ENCODE measurements around the gene ADM5.
"Not testable (repeated sequence)": the region's sequence is repeated elsewhere in the genome, so short reads cannot be mapped to it uniquely, and the experiment has no call there.

The ADM5 gene

DNA sequence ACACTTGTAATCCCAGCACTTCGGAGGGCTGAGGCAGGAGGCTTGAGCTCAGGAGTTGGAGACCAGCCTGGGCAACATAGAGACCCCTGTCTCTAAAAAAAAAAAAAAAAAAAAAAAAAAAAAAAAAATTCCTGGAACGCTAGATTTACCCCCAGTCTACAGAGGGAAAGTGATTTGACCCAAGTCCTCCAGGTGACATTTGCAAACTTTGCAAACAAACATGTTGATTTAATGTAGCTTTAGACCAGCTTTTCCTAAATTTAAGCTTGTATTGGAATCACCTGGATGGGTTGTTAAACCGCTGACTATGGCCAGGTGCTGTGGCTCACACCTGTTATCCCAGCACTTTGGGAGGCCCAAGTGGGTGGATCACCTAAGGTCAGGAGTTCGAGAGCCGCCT lies 10.0 kb downstream of the ADM5 start:
- DNase-seq, result no peak

DNA sequence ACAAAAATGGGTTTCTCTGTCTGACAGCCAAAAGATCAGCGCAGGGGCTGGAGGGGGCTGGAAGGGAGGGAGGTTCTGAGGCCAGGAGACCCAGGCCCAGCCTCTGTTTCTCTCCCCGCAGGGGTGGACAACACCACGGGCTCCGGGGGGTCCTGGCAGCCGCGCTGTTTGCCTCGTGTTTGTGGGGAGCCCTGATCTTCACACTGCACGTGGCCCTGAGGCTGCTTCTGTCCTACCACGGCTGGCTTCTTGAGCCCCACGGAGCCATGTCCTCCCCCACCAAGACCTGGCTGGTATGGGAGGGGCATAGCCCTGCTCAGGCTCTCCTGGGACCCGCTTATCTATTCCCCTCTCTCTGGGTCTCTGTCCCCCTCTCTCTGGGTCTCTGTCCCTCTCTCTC lies 11.2 kb downstream of the ADM5 start:
- DNase-seq, result no peak

DNA sequence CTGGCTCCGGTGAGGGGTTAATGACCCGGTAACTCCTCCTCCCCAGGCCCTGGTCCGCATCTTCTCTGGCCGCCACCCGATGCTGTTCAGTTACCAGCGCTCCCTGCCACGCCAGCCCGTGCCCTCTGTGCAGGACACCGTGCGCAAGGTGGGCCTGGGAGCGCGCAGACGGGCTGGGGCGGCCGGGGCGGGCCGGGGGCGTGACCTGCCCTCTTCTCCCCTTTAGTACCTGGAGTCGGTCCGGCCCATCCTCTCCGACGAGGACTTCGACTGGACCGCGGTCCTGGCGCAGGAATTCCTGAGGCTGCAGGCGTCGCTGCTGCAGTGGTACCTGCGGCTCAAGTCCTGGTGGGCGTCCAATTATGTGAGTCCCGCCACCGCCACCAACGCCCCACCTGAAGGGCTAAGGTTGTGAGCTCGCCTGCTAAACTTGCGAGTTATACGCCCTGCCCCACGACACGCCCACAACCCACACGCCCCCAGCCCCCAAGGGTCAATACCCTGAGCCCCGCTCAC lies 11.9 kb downstream of the ADM5 start:
- no peak for DNase-seq

DNA sequence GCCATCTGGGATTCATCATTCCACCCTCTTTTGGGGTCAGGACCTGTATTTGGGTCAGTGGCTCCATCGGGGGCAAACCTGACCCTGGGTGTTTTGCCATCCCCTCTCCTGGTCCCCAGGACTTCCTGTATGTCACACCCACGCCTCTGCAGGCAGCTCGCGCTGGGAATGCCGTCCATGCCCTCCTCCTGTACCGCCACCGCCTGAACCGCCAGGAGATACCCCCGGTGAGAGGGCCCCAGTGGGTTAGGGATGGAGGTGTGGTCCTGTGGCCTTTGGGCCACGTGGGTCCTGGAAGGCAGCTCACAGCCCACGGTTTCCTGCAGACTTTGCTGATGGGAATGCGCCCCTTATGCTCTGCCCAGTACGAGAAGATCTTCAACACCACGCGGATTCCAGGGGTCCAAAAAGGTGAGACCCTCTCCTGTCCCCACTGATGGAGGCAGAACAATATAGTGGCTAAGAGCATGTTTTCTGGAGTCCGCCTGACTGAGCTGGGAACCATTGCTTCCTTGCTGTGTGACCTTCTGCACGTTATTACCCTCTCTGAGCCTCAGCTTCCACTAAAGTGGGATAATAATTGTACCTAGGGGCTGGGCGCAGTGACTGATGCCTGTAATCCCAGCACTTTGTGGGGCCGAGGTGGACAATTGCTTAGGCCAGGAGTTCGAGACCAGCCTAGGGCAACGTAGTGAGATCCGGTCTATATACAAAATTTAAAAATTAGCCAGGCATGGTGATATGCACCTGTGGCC lies 15.7 kb downstream of the ADM5 start:
- DNase-seq, result no peak

DNA sequence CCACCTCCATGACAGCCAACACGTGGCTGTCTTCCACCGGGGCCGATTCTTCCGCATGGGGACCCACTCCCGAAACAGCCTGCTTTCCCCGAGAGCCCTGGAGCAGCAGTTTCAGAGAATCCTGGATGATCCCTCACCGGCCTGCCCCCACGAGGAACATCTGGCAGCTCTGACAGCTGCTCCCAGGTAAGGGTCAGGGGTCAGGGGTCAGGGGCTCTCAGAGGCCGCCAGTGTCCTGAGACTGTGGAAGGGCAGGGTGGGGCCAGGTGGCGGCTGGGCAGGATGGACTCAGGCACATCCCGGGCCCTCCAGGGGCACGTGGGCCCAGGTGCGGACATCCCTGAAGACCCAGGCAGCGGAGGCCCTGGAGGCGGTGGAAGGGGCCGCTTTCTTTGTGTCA lies 16.5 kb downstream of the ADM5 start:
- DNase-seq, result no peak

DNA sequence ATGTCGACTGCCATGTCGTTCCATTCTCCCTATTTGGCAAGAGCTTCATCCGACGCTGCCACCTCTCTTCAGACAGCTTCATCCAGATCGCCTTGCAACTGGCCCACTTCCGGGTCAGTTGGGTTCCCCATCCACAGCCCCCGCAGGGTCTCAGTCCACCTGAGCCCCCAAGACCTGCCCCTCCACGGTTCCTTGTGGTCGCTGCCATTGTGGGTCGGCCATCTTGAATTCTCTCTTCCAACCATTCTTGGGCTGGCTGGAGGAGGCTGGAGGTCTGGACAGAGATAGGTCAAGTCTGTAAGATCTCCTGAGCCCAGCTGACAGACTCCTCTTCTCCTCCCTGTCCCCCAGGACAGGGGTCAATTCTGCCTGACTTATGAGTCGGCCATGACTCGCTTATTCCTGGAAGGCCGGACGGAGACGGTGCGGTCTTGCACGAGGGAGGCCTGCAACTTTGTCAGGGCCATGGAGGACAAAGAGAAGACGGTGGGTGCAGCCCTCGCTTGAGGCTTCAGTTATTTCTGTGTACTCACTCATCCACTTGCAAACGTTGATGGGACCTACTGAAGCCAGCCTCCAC lies 21.1 kb downstream of the ADM5 start:
- DNase-seq, result no peak

DNA sequence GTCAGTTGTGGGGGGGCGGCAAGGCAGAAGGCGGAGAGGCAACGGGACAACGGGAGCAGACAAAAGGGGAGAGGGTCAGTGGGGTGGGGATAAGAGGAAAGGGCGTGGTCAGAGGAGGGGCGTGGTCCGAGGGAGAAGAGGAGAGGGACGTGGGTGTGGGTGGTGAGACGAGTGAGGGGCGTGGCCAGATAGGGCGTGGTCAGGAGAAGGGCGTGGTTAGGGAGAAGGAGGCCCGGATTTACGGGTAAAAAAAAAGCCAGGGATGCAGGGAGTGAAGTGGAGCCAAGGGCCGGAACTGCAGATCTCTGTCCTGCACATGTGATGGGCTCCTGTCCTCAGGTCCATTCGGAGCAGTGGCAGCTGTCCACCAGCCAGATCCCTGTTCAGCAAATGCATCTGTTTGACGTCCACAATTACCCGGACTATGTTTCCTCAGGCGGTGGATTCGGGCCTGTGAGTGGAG lies 23.0 kb downstream of the ADM5 start:
- peak in 4 of 56 donors; percentile 0 to 42 (median 6) for DNase-seq

DNA sequence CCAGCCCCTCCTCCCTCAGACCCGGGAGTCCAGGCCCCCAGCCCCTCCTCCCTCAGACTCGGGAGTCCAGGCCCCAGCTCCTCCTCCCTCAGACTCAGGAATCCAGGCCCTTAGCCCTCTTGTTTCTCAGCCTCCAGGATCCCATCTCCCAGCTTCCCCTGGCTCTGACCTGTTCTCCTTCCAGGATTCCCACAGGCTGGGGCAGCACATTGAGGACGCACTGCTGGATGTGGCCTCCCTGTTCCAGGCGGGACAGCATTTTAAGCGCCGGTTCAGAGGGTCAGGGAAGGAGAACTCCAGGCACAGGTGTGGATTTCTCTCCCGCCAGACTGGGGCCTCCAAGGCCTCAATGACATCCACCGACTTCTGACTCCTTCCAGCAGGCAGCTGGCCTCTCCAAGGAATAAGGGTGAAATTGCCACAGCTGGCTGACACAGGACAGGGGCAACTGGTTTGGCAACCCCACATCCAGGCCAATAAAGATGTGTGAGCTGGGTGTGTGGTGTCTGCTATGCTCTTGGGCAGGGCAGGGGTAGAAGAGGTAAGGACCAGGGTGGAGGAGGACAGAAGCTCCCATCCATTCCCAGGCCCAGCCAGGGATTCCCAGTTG lies 23.9 kb downstream of the ADM5 start:
- no peak for DNase-seq

DNA sequence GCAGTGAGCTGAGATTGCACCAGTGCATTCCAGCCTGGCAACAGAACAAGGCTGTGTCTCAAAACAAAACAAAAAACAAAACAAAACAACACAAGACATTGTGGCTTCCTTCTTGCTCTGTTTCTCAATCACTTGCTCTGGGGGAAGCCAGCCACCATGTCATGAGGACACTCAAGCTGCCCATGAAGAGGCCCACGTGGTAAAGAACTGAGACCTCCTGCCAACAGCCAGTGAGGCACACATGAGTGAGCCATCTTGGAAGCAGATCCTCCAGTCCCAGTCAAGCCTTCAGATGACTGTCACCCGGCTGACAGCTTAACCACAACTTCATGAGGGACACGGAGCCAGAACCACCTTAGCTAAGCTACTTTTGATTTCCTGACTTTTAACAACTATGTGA lies 26.8 kb downstream of the ADM5 start:
- no peak for DNase-seq

DNA sequence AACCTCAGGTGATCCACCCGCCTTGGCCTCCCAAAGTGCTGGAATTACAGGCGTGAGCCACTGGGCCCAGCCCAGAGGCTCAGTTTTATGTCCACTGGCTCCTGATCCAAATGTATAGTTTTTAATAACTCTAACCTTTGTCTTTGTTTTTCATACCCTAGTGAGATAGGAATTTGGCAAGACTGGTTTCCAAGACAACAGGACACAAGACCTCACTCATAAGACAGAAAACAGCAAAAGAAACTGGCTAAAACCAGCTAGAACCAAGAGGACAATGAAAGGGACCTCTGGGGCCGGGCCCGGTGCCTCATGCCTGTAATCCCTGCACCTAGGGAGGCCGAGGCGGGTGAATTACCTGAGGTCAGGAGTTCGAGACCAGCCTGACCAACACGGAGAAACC lies 29.1 kb downstream of the ADM5 start:
- DNase-seq, result no peak

DNA sequence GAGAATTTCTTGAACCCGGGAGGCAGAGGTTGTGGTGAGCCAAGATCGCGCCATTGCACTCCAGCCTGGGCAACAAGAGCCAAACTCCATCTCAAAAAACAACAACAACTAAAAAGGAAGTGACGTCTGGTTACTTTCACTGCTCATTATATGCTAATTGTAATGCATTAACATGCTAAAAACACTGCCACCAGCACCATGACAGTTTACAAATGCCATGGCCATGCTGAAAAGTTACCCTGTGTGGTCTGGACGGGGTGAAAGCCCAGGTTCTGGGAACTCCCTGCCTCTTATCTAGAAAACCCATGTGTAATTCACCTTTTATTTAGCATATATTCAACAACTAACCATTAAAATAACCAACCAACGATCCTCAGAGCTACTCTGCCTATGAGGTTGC lies 29.6 kb downstream of the ADM5 start:
- DNase-seq, result no peak

DNA sequence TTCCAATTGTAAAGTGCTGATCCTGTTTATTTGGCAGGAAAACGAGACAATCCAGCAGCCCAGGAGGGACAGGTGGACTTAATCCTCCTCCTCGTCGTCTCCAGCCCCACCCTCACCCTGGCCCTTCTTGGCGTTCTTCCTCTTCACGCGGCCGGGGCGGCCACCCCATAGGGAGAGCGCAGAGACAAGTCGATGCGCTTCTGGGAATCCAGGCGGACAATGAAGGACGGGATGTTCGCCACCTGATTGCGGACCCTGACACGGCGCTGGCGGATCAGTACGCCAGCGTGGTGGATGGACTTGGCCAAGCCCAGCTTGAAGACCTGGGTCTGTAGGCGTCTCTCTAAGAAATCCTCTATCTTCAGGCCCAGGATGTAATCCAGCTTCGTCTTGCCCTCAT lies 30.0 kb downstream of the ADM5 start:
- DNase-seq, result not testable (repeated sequence)

DNA sequence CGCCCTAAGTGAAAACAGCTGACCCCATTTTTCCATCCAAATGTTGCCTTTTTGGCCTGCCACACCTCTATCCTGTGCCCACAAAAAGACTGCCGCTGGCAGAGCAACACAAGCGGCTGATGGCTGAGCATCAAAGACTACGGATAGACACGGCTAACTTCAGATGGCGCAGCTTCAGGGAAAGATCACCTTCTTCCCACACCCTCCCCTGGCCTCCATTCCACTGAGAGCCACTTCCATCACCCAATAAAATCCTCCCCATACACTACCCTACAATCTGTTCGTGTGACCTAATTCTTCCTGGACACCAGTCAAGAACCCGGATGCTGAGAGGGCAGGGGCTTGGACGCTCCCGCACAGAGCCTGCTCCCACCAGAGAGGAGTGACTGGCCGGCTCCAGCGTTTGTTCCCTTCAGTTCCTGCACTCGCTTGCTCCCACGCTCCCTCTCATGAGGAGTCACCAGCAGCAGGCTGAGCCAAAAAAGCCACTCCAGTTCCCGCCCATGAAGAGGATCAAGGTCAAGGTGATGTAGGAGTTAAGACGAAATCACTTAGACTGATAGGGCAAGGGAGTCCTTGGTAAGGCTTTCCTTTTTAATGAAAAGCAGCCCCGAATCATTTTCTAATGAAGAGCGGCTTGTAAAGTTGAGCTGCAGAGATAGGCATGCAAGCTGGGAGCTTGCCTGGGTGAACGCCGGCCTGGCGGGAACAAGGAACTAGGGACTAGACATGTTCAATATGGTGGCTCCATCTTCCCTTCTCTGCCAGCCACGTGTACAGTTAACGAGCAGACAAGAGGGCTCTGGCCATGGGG lies 38.0 kb downstream of the ADM5 start:
- peak in 10 of 56 donors; percentile 2 to 21 (median 11) for DNase-seq

DNA sequence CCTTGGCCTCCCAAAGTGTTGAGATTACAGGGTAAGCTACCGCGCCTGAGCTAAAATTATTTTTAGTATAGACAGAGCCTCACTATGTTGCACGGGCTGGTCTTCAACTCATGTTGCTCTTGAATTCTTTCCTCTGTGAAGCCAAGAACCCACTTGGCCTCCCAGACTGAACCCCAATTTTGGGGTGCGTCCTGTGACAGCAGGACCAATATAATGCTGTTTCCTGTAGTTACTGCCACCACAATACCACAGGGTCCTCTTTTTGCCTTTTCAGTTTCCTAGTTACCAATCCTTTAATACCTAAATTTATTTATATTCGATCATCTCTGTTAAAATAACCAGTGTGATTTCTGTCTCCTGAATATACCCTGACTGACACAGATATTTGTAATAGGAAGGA lies 40.8 kb downstream of the ADM5 start:
- DNase-seq, result no peak

DNA sequence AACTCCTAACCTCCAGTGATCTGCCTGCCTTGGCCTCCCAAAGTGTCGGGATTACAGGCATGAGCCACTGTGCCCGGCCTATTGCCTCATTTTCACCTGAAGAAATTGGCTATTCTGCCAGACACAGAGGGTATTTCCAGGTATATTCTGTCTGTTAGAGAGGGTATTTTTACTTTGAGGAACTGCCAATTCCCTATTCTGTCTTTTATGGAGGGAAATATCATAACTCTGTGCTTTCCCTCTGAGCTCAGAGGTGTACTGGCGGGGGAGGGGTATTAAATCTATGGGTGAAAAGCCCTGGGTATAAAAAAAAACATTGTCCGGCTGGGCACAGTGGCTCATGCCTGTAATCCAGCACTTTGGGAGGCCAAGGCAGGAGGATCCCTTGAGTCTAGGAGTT lies 48.9 kb downstream of the ADM5 start:
- DNase-seq, result no peak

DNA sequence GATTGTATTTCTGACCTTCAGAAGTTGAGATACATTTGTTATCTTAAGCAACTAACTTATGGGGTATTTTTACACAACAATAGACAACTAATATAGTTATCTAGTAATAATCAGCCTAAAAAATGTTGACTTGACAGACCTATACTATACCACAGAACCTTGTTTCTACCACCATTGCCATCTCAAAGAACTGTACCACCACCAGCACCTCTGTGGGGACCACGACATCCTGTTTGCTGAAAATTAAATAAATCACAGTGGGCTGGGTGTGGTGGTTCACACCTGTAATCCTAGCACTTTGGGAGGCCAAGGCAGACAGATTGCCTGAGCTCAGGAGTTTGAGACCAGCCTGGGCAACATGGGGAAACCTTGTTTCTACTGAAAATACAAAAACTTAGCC lies 49.7 kb downstream of the ADM5 start:
- DNase-seq, result no peak

DNA sequence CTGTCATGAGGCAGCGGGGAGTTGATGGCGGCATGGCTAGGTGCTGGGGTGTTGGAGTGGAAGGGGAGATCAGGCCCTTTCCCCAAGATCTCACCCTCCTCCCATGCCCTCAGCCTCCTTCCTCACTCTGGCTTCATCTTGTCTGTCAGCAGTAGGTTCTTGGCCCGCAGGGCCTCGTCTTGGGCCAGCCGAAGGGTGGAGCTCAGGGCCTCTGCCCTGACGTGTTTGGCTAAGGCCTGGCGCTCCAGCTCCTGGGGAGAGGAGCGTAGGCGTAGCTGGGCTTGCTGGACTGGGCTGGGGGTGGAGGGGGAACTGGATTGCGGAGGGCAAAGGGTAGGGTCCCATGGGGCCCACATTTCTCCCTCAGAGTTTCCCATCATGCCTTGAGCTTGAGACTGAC lies 50.5 kb downstream of the ADM5 start:
- DNase-seq, result no peak

Data from nucleus accumbens (tissue), 56 donors.